DMS153 (cell line): Measurements from ENCODE around the gene HERC4.
"Not testable (repeated sequence)": the region's sequence is repeated elsewhere in the genome, so short reads cannot be mapped to it uniquely, and the experiment has no call there.

Experiments
- DNase-seq: peaks from one replicate; lab custom pipeline; 2025; lab: John Stamatoyannopoulos, UW

Gene HERC4

DNA sequence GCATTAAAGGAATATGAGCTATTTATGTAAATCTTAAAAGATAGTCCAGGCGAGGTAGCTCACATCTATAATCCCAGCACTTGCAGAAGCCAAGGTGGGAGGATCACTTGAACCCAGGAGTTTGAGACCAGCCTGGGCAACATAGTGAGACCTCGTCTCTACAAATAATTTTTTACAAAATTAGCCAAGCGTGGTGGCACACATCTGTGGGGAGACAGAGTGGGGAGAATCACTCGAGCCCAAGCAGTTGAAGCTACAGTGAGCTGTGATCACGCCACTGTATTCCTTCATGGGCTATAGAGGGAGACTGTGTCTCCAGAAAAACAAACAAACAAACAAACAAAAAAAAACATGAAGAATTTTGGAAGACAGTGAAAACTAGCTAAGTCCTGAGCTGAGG, 28.4 kb downstream of the HERC4 start:
- DNase-seq, result no peak

DNA sequence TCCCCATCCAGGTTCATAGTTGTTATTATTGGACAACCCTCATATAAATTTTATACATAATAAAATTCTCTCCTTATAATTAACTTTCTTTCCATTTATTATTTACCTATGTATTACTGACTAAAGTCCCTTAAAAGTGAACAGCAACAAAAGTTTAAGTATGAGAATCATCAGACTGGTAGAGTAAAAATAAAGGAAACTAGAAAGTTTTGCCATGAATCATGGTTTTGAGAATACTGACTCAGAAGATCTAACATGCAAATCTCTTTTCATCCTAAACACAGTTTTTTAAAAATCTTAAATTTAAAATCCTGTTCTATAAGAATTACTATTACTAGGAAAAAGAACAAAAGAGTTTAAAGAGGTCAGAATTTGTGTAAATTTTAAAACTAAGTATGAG, 32.1 kb downstream of the HERC4 start:
- no peak for DNase-seq

DNA sequence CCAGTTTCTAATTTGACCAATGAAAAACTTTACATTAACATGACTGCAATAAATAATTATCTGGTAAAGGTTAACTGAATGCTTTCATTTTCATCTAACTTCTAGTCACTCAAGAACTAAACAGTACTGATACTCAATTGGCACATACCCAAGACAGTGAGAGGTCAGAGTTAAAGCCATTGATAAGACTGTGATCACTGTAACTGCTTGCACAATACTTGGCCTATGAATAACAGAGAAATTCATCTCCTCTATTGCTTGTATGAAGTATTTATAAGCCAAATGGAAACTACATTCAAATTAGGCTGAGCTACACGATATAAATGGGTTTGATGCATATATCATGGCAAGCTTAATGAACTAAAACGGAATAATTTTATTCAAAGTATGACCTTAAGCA, 43.0 kb downstream of the HERC4 start:
- DNase-seq, result no peak

DNA sequence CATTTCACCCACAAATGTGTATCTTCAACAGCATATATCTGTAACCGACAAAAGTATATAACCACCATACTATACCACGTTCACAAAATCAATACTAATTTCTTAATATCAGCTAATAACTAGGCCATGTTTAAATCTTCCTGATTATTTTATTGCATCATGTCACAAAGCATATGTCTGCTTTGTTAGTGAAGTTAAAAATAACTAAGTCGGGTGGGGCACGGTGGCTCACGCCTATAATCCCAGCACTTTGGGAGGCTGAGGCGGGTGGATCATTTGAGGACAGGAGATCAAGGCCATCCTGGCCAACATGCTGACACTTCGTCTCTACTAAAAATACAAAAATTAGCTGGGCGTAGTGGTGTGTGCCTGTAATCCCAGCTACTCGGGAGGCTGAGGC, 47.7 kb downstream of the HERC4 start:
- DNase-seq, result no peak

- DNase-seq, result no peak
These were observed 51.8 kb downstream of the HERC4 start for GRCh38 chr10:68023292-68023691.

DNA sequence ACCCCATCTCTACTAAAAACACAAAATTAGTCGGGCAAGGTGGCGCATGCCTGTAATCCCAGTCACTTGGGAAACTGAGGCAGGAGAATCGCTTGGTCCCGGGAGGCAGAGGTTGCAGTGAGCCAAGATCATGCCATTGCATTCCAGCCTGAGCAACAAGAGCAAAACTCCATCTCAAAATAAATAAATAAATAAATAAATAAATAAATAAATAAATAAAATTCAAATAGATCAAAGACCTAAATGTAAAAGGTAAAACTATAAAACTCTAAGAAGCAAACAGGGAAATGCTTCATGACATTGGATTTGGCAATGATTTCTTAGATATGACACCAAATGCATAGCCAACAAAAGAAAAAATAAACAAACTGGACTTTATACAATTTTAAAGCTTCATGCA, 52.8 kb downstream of the HERC4 start:
- DNase-seq, result not testable (repeated sequence)

DNA sequence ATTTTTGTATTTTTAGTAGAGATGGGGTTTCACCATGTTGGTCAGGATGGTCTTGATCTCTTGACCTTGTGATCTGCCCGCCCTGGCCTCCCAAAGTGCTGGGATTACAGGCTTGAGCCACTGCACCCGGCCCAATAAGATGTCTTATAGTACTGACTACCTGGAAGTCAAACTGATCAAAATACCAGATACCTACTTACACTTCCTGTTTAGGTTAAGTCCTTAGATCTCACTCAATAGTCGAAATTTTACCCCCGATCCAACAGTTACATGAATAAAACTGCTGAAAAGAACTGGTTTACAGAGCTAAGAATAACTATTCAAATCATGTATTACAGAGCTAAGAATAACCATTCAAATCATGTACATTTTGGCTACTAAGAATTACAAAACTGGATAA, 58.6 kb downstream of the HERC4 start:
- not testable (repeated sequence) for DNase-seq

DNA sequence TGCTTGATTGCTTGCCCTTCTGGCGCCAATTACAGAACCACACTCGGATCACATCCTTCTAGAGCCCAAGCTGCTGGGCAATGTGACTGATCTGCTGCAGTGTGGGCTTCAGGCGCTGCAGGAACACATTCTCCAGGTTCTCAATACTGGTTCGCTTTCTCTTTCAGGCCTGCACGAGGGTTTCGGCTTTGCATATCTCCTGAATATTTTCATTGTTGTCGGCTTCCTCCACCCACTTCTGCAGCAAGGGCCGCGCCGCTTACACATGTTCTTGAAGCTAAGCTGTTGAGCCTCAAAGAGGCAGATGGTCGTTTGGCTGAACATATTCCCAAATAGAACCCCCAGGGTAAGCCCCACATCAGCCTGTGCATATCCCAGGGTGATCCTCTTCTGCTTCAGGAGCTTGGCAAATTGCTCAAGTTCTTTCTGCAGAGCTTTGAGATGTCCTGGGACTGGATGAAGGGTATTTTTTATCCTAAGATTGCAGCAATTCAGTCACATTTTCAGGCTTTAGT, 64.6 kb downstream of the HERC4 start:
- no peak for DNase-seq

GRCh38 chr10:68007356-68007755, 67.7 kb downstream of the HERC4 start:
- no peak for DNase-seq

DNA sequence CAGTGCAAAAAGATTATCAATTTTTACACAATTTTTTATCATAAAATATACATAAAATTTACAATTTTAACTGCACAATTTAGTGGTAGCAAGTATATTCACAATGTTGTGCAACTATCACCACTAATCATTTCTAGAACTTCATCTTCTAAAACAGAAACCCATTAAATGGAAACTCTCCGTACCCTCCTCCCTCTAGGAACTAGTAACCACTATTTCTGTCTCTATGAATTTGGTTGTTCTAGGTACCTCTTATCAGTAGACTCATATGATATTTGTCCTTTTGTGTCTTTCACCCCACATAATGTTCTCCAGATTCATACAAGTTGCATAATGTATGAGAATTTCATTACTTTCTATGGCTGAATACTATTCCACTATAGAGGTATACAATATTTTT, 73.5 kb downstream of the HERC4 start:
- DNase-seq, result no peak

DNA sequence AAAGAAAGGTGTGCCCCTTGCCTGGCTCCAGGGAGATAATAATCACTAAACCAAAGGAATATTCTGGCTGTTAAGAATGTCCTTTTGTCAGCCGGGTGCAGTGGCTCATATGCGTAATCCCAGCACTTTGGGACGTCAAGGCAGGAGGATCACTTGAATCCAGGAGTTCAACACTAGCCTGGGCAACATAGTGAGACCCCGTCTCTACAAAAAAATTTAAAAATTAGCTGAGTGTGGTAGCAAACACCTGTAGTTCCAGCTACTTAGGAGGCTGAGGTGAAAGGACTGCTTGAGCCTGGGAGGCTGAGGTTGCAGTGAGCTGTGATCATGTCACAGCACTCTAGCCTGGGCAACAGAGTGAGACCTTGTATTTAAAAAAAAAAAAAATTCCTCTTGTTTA, 74.1 kb downstream of the HERC4 start:
- no peak for DNase-seq

DNA sequence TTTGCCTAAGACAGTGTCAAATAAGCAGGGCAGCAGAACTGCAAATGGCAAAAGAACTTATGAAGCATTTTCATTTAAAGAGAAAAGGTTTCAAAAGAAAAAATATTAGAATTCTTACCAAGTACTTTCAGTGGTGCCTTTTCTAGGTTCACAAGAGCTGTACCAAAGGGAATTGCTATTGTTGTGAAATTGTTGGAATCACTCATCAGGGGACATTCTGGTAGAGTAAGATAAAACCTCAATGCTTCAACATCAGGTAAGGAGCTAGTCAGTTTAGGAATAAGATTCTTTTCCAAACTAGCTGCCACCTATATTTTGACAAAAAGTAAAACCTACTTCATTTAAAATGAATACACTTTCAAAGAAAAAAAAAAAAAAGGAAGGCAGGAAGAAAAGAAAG, 85.0 kb downstream of the HERC4 start:
- DNase-seq, result no peak

DNA sequence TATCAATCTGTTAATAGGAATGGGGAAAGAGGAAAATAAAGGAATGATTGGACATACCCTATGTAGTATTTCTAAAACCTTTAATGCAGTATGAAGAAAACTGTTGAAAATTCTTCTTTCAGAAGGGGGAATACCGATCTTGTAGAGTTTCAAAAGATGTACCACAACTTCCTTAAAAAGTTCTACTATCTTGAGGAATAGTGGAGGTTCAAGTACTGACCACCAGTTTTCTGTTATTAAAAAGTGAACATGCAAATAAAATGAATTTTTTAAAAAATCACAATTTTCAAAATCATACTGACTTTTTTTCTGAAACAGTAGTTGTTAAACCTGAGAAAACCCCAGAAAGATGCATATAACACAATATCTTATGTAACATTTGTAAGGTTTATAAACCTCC, 86.5 kb downstream of the HERC4 start:
- DNase-seq, result no peak

- DNase-seq, result not testable (repeated sequence)
These were observed 92.5 kb downstream of the HERC4 start for GRCh38 chr10:67982603-67983002.

- DNase-seq, result no peak
These were observed 96.3 kb downstream of the HERC4 start for GRCh38 chr10:67978749-67979148.

- DNase-seq, result no peak
These were observed 97.8 kb downstream of the HERC4 start for GRCh38 chr10:67977251-67977650.

GRCh38 chr10:67976292-67977245, 98.5 kb downstream of the HERC4 start:
- DNase-seq, result no peak

DNA sequence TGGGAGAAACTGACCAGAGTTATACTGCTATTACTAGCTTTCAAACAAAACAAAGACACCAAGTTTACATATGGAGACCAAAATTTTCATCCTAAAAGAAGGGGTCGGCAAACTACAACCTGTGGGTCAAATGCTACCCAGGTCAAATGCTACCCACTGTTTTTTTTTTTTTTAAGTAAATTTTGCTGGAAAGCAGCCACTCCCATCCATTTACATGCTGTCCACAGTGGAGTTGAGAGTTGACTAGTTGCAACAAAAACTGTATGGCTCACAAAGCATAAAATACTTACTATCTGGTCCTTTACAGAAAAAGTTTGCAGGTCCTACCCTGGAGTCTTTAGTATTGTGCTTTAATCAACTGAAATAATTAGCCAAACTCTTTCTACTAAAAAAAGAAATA, 99.2 kb downstream of the HERC4 start:
- DNase-seq, result no peak

DNA sequence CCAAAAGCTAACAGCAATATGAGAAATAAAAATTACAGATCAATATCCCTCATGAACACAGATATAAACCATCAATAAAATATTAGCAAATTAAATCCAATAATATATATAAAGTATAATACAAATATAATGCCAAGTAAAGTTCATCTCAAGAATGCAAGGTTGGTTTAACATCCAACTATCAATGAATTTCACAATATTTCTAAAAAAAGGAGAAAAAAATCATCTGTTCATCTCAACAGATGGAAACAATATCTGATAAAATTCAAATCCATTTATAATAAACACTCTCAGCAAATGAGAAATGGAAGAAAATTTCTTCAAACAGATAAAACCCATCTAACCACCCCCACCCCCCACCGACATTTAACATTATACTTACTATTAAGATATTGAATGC, 103.8 kb downstream of the HERC4 start:
- DNase-seq, result no peak

GRCh38 chr10:67969875-67970274, 105.2 kb downstream of the HERC4 start:
- DNase-seq, result no peak

DNA sequence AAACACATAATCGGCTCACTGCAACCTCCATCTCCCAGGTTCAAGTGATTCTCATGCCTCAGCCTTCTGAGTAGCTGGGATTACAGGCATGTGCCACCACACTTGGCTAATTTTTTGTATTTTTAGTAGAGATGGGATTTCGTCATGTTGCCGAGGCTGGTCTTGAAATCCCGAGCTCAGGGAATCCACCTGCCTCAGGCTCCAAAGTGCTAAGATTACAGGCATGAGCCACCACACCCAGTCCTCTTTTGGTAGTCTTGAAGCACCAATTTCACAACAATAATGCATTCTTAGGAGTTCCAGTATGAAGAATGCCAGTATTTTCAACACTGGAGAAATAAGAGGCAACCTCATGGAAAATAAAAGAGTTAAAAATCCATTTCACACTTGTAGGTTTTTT, 109.0 kb downstream of the HERC4 start:
- not testable (repeated sequence) for DNase-seq

DNA sequence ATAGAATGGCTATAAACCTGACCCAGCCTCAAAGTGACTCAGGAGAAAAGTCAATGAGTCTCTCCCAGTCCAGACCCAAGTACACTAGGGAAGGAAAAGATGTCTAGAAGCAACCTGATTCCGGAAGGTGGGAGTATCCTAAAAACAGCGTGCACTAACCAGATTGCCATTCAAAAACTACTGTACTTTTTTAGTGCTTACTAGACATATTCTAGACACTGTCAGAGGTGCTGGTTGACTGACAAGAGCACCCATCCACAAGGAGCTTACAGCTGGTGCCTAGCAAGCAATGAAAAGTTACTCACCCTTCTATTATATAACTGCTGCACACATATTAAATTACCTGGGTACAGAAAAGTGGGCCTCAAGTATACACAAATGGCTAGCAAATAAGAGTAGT, 109.6 kb downstream of the HERC4 start:
- DNase-seq, result no peak

DNA sequence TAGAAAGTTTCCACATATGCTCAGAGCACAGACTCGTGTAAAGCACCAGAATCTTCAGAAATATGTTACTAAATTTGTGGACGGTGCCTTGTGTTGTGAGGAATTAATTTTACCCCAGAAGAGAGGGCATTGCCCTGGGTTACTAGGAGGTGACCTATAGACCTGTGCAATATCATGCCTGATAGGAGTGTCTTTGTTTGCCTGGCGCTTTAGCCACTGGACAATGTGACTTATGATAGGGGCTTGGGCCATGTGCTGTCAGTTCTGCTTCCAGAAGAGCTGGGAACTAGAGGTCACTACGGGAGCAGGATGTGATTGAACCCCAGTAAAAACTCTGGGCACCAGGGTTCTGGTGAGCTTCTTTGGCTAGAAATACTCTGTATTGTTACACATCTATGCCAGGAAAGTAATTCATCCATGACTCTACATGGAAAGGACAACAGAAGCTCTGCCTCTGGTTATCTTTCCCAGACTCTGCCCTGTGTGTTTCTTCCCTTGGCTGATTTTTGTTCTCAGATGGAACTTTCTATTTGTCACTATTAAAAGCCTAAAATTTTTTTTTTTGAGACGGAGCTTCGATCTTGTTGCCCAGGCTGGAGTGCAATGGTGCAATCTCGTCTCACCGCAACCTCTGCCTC, 115.1 kb downstream of the HERC4 start:
- no peak for DNase-seq
